22Rv1 (cell line): ENCODE data around the gene USP13.

Experiments used
- CTCF ChIP-seq: fragments of 450-650 bp; IDR thresholded peaks from 2 replicates; pipeline ENCODE4 v1.5.1; 2017; ENCODE audit warnings: mild to moderate bottlenecking
- ZFX ChIP-seq: fragments of 450-650 bp; IDR thresholded peaks from 2 replicates; pipeline ENCODE4 v1.6.1; 2017; ENCODE audit warnings: antibody characterized with exemption, borderline replicate concordance

GRCh38 chr3:179706233-179706632 is 53.4 kb downstream of the USP13 start:
- TF ChIP-seq CTCF: no peak
- no peak for TF ChIP-seq ZFX
